Epidermal melanocyte (primary cell): ENCODE data around the gene EEF1AKMT4.

ENCODE experiments used
- DNase-seq: peaks from one replicate; pipeline ENCODE4 v3.0.0; 2011; ENCODE audit warnings: low spot score; ENCODE audit not compliant: insufficient read length

EEF1AKMT4 gene

GRCh38 chr3:184235381-184236032 is 14.0 kb upstream of the EEF1AKMT4 start:
- DNase-seq: no peak

- DNase-seq: no peak
Measured at GRCh38 chr3:184236033-184236410, 13.4 kb upstream of the EEF1AKMT4 start.

- no peak for DNase-seq
Measured at GRCh38 chr3:184236636-184237035, 12.8 kb upstream of the EEF1AKMT4 start.

GRCh38 chr3:184237211-184237610 is 12.3 kb upstream of the EEF1AKMT4 start:
- DNase-seq: no peak

- DNase-seq: no peak
Measured at GRCh38 chr3:184237807-184238206, 11.7 kb upstream of the EEF1AKMT4 start.

- DNase-seq: no peak
Measured at GRCh38 chr3:184238246-184238818, 11.1 kb upstream of the EEF1AKMT4 start.

- DNase-seq: no peak
Measured at GRCh38 chr3:184239221-184239620, 10.3 kb upstream of the EEF1AKMT4 start.

- no peak for DNase-seq
Measured at GRCh38 chr3:184239708-184240107, 9.8 kb upstream of the EEF1AKMT4 start.

- DNase-seq: no peak
Measured at GRCh38 chr3:184240384-184241140, 8.9 kb upstream of the EEF1AKMT4 start.

GRCh38 chr3:184241141-184241446 is 8.4 kb upstream of the EEF1AKMT4 start:
- DNase-seq: no peak

- no peak for DNase-seq
Measured at GRCh38 chr3:184241447-184242296, 7.8 kb upstream of the EEF1AKMT4 start.

GRCh38 chr3:184242297-184242685 is 7.2 kb upstream of the EEF1AKMT4 start:
- no peak for DNase-seq

GRCh38 chr3:184248454-184249411 is 739 bp upstream of the EEF1AKMT4 start, which contains the start of gene ALG3:
TSS of gene ALG3 (minus strand) at chr3:184248962. CDS start at chr3:184248940, 22 bp downstream.
- DNase-seq: peak; percentile 83

GRCh38 chr3:184250167-184250828 is 826 bp downstream of the EEF1AKMT4 start:
- peak; percentile 92 for DNase-seq

GRCh38 chr3:184255291-184256039 is 6.0 kb downstream of the EEF1AKMT4 start:
- DNase-seq: no peak

- no peak for DNase-seq
Measured at GRCh38 chr3:184257083-184257915, 7.8 kb downstream of the EEF1AKMT4 start.

GRCh38 chr3:184258926-184259325 is 9.5 kb downstream of the EEF1AKMT4 start:
- DNase-seq: no peak

GRCh38 chr3:184259396-184259877 is 10.0 kb downstream of the EEF1AKMT4 start:
- DNase-seq: no peak
